Nucleus accumbens (tissue), 56 donors: ENCODE results near the gene SCUBE2.
A peak's percentile ranks its signal among the peaks of the same experiment; 100 is the strongest.

ENCODE experiments used
- DNase-seq, 56 donors: peaks; one replicate each; lab custom pipeline; 2025; lab: John Stamatoyannopoulos, UW

SCUBE2 gene

GRCh38 chr11:9076661-9077060 lies 14.7 kb downstream of the SCUBE2 start:
- no peak for DNase-seq

GRCh38 chr11:9076046-9076445 lies 15.4 kb downstream of the SCUBE2 start:
- DNase-seq = no peak

GRCh38 chr11:9075556-9075955 lies 15.8 kb downstream of the SCUBE2 start:
- peak in 3 of 56 donors; percentile 10 to 19 (median 18) for DNase-seq

GRCh38 chr11:9074338-9075029 lies 16.9 kb downstream of the SCUBE2 start:
- no peak for DNase-seq

GRCh38 chr11:9073466-9074225 lies 17.8 kb downstream of the SCUBE2 start:
- no peak for DNase-seq

GRCh38 chr11:9072626-9073176 lies 18.7 kb downstream of the SCUBE2 start:
- no peak for DNase-seq

- no peak for DNase-seq
Observed at GRCh38 chr11:9071692-9072091, 19.7 kb downstream of the SCUBE2 start.

- no peak for DNase-seq
Observed at GRCh38 chr11:9070749-9071491, 20.5 kb downstream of the SCUBE2 start.

- no peak for DNase-seq
Observed at GRCh38 chr11:9069862-9070470, 21.4 kb downstream of the SCUBE2 start.

- DNase-seq = no peak
Observed at GRCh38 chr11:9069256-9069655, 22.1 kb downstream of the SCUBE2 start.

GRCh38 chr11:9066433-9066925 lies 24.9 kb downstream of the SCUBE2 start:
- DNase-seq = peak in 11 of 56 donors; percentile 4 to 52 (median 32)

- no peak for DNase-seq
Observed at GRCh38 chr11:9065607-9066432, 25.6 kb downstream of the SCUBE2 start.

- DNase-seq = no peak
Observed at GRCh38 chr11:9061807-9062206, 29.6 kb downstream of the SCUBE2 start.

GRCh38 chr11:9060700-9061111 lies 30.7 kb downstream of the SCUBE2 start:
- no peak for DNase-seq

GRCh38 chr11:9059406-9059805 lies 32.0 kb downstream of the SCUBE2 start:
- no peak for DNase-seq

- DNase-seq = no peak
Observed at GRCh38 chr11:9057888-9058287, 33.5 kb downstream of the SCUBE2 start.

- no peak for DNase-seq
Observed at GRCh38 chr11:9057007-9057406, 34.4 kb downstream of the SCUBE2 start.

- DNase-seq = no peak
Observed at GRCh38 chr11:9056467-9056866, 34.9 kb downstream of the SCUBE2 start.

GRCh38 chr11:9053316-9054035 lies 37.9 kb downstream of the SCUBE2 start:
- DNase-seq = peak in 2 of 56 donors; percentile 24 to 33
